ENCODE data around the gene EVA1A. TPM values are rescaled to one million over a fixed set of nuclear protein-coding genes. Genes with fewer than 3 reads are reported as not detected.

EVA1A gene
- total and polyA plus RNA-seq, 8 donors, result 1.3 to 4.7 (median 2.4) TPM; not detected in 3

DNA sequence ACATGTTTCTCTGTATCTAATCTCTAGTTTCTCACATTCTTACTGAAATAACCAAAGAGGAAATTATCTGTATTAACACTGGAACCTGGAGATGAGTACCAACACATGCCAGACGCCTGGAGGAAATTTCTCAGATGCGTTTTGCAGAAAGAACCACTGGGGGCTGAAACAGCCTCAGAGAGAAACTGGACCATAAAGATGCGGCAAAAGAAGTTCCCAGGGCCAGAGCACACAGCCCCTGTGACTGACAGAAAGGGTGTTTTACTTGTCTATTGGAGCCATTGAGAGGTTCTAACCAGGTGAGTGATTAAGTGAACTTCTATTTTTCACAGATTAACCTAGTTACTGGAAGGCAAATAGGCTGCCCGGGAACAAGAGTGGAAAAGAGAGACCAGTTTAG is 103.9 kb downstream of the EVA1A start:
- no peaks in the 10 kb centered on the region for H3K36me3 ChIP-seq
- H3K4me1 ChIP-seq, result no peaks in the 10 kb centered on the region
- no peak overlapping the region for H3K4me3 ChIP-seq
- 77 to 83% (median 78%) methylated on average over 4 of the region's 4 CpGs for WGBS, 5 donors
- intact Hi-C loops (cut with DNase I; ENCODE audit: low total_unique reads), result no loop called here
- H3K9me3 ChIP-seq, result no peaks in the 10 kb centered on the region
- no peak for TF ChIP-seq EP300 (IDR thresholded peaks at IDR 0.05)
- TF ChIP-seq, protein P1, sequence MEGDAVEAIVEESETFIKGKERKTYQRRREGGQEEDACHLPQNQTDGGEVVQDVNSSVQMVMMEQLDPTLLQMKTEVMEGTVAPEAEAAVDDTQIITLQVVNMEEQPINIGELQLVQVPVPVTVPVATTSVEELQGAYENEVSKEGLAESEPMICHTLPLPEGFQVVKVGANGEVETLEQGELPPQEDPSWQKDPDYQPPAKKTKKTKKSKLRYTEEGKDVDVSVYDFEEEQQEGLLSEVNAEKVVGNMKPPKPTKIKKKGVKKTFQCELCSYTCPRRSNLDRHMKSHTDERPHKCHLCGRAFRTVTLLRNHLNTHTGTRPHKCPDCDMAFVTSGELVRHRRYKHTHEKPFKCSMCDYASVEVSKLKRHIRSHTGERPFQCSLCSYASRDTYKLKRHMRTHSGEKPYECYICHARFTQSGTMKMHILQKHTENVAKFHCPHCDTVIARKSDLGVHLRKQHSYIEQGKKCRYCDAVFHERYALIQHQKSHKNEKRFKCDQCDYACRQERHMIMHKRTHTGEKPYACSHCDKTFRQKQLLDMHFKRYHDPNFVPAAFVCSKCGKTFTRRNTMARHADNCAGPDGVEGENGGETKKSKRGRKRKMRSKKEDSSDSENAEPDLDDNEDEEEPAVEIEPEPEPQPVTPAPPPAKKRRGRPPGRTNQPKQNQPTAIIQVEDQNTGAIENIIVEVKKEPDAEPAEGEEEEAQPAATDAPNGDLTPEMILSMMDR (IDR thresholded peaks at IDR 0.05), result no peak
- TF ChIP-seq POLR2A (IDR thresholded peaks at IDR 0.05), result no peak
- no peak for TF ChIP-seq POLR2AphosphoS5 (IDR thresholded peaks at IDR 0.05)
- no peak overlapping the region for H3K27ac ChIP-seq
- H3K27me3 ChIP-seq, result peaks cover 0 to 12% (median 0%) of the 10 kb centered on the region in 3 donors
- no peak for DNase-seq

DNA sequence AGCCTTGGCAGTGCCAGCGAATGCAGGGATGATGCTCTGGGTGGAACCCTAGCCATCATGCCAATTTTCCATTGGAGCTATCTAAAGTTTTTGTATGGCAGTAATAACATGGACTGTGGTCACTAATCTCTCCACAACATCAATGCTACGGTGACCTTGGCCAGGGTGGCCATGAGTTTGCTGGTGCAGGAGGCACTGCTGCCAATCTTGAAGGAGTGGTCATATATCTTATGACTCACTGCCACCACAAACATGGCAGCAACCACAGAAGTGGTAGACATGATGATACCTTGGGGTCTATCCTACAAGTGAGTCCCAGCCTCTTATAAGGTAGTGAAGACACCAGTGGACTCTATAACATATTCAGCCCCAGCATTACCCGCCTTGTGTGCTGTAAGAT is 104.6 kb downstream of the EVA1A start:
- TF ChIP-seq POLR2A (IDR thresholded peaks at IDR 0.05) (no peak), POLR2AphosphoS5 (IDR thresholded peaks at IDR 0.05) (no peak), EP300 (IDR thresholded peaks at IDR 0.05) (no peak)
- TF ChIP-seq, protein P1 (IDR thresholded peaks at IDR 0.05), result no peak
- Histone ChIP-seq H3K9me3 (no peaks in the 10 kb centered on the region), H3K4me1 (no peaks in the 10 kb centered on the region), H3K27ac (no peak overlapping the region), H3K4me3 (no peak overlapping the region), H3K27me3 (peaks cover 0 to 12% (median 0%) of the 10 kb centered on the region in 3 donors), H3K36me3 (no peaks in the 10 kb centered on the region)
- no peak for DNase-seq
- 83 to 95% (median 90%) methylated on average over 3 of the region's 3 CpGs for WGBS, 5 donors
- intact Hi-C loops (cut with DNase I; ENCODE audit: low total_unique reads), result no loop called here

DNA sequence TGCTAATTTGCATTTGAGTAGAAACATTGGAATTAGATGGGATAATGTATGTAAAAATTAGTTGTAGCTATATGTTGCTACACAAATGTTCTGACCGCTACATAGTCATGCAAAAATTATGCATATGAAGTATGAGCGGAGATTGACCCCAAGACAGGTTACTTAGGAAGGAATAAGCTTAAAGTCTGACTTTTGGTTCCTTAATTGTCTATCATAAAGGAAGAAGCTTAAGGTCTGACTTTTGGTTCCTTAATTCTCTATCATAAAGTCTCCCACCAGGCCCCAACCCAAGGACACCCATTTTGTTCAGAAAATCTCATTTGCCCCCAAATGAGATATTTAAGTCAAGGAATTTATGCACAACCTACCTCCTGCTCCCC is 106.5 kb downstream of the EVA1A start:
- Histone ChIP-seq H3K27ac (no peak overlapping the region), H3K36me3 (no peaks in the 10 kb centered on the region), H3K4me3 (no peak overlapping the region), H3K27me3 (peaks cover 0 to 12% (median 0%) of the 10 kb centered on the region in 3 donors), H3K9me3 (peaks cover 0 to 5% (median 0%) of the 10 kb centered on the region in 4 donors), H3K4me1 (no peaks in the 10 kb centered on the region)
- 45 to 93% (median 74%) methylated on average over 2 of the region's 2 CpGs for WGBS, 5 donors
- TF ChIP-seq POLR2A (IDR thresholded peaks at IDR 0.05), result no peak
- TF ChIP-seq, protein P1 (IDR thresholded peaks at IDR 0.05), result no peak
- TF ChIP-seq EP300 (IDR thresholded peaks at IDR 0.05), result no peak
- no peak for TF ChIP-seq POLR2AphosphoS5 (IDR thresholded peaks at IDR 0.05)
- intact Hi-C loops (cut with DNase I; ENCODE audit: low total_unique reads), result no loop called here
- DNase-seq, result no peak

- 66 to 72% (median 70%) methylated on average over 5 of the region's 5 CpGs for WGBS, 5 donors
- TF ChIP-seq POLR2A (IDR thresholded peaks at IDR 0.05), result no peak
- no peak for TF ChIP-seq POLR2AphosphoS5 (IDR thresholded peaks at IDR 0.05)
- no peak for TF ChIP-seq EP300 (IDR thresholded peaks at IDR 0.05)
- TF ChIP-seq, protein P1 (IDR thresholded peaks at IDR 0.05), result no peak
- DNase-seq, result no peak
Observed at GRCh38 chr2:75453384-75454240, 107.1 kb downstream of the EVA1A start.

More at GRCh38 chr2:75453384-75454240, 107.1 kb downstream of the EVA1A start:
- H3K36me3 ChIP-seq, result no peaks in the 10 kb centered on the region
- peaks cover 0 to 5% (median 0%) of the 10 kb centered on the region in 4 donors for H3K9me3 ChIP-seq
- H3K4me1 ChIP-seq, result no peaks in the 10 kb centered on the region
- peaks cover 0 to 12% (median 0%) of the 10 kb centered on the region in 3 donors for H3K27me3 ChIP-seq
- H3K27ac ChIP-seq, result no peak overlapping the region
- intact Hi-C loops (cut with DNase I; ENCODE audit: low total_unique reads), result no loop called here
- H3K4me3 ChIP-seq, result no peak overlapping the region

Data from stomach (tissue), 9 donors.